Endothelial cell of umbilical vein (primary cell): Measurements from ENCODE around the gene MOCS1.

ENCODE experiments used
- EZH2 ChIP-seq: IDR thresholded peaks from 2 replicates; pipeline ENCODE4 v1.6.1; 2012; ENCODE audit warnings: borderline replicate concordance, low read depth, mild to moderate bottlenecking, moderate library complexity, low read length, inconsistent platforms; ENCODE audit not compliant: severe bottlenecking
- FOS ChIP-seq: IDR thresholded peaks from 2 replicates; pipeline ENCODE4 v1.6.1; 2011; ENCODE audit warnings: mild to moderate bottlenecking, low read length, moderate library complexity, borderline replicate concordance; ENCODE audit not compliant: insufficient read depth
- GATA2 ChIP-seq: IDR thresholded peaks from 2 replicates; pipeline ENCODE4 v1.7.0; 2011; ENCODE audit warnings: low read depth, mild to moderate bottlenecking, moderate library complexity, mixed read lengths, low read length; ENCODE audit not compliant: insufficient read length, insufficient read depth
- POLR2A ChIP-seq: IDR thresholded peaks from 2 replicates; pipeline ENCODE4 v1.6.1; 2012; ENCODE audit warnings: low read depth, mild to moderate bottlenecking, control low read depth, low read length
- POLR2AphosphoS5 ChIP-seq: IDR thresholded peaks from 2 replicates; pipeline ENCODE4 v1.6.1; 2012; ENCODE audit warnings: low read depth, mild to moderate bottlenecking, control low read depth, low read length, moderate library complexity; ENCODE audit not compliant: insufficient read depth
- TF ChIP-seq, protein P1 (sequence below), 2 donors: IDR thresholded peaks; 1 replicate in 1 of 2; 2 replicates in 1 of 2; pipeline ENCODE4 v1.5.1; 2011; ENCODE audit warnings: low read length in 2 of 2, mild to moderate bottlenecking in 2 of 2, moderate library complexity in 2 of 2, control low read depth in 1 of 2, inconsistent platforms in 1 of 2, low read depth in 1 of 2; ENCODE audit not compliant: insufficient read depth in 1 of 2; ENCODE audit errors: extremely low read depth in 1 of 2
- TF ChIP-seq, protein P2 (sequence below): IDR thresholded peaks from 2 replicates; pipeline ENCODE4 v1.6.1; 2011; ENCODE audit not compliant: insufficient read depth, insufficient read length

DNA sequence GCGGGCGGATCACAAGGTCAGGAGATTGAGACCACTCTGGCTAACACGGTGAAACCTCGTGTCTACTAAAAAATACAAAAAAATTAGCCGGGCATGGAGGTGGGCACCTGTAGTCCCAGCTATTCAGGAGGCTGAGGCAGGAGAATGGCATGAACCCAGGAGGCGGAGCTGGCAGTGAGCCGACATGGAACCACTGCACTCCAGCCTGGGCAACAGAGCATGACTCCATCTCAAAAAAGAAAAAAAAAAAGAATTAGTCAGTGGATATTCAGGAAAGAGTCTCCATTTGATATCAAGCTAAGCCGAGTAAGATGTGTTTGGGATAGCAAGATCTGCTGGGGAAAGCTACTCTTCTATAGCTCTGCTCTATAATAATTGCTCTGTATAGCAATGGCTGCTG is 41.0 kb downstream of the MOCS1 start:
- TF ChIP-seq POLR2AphosphoS5: no peak
- TF ChIP-seq, protein P1, sequence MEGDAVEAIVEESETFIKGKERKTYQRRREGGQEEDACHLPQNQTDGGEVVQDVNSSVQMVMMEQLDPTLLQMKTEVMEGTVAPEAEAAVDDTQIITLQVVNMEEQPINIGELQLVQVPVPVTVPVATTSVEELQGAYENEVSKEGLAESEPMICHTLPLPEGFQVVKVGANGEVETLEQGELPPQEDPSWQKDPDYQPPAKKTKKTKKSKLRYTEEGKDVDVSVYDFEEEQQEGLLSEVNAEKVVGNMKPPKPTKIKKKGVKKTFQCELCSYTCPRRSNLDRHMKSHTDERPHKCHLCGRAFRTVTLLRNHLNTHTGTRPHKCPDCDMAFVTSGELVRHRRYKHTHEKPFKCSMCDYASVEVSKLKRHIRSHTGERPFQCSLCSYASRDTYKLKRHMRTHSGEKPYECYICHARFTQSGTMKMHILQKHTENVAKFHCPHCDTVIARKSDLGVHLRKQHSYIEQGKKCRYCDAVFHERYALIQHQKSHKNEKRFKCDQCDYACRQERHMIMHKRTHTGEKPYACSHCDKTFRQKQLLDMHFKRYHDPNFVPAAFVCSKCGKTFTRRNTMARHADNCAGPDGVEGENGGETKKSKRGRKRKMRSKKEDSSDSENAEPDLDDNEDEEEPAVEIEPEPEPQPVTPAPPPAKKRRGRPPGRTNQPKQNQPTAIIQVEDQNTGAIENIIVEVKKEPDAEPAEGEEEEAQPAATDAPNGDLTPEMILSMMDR (IDR thresholded peaks at IDR 0.05; ENCODE audit: extremely low read depth in 1 of 2, insufficient read depth in 1 of 2, low read depth in 1 of 2, low read length in 2 of 2): no peak
- no peak for TF ChIP-seq EZH2
- TF ChIP-seq, protein P2, sequence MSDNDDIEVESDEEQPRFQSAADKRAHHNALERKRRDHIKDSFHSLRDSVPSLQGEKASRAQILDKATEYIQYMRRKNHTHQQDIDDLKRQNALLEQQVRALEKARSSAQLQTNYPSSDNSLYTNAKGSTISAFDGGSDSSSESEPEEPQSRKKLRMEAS: no peak
- TF ChIP-seq POLR2A: no peak
- no peak for TF ChIP-seq FOS
- TF ChIP-seq GATA2: no peak
